ENCODE measurements around the gene CAMK1D. TPM values are rescaled to one million over a fixed set of nuclear protein-coding genes. Genes with fewer than 3 reads are reported as not detected.

The CAMK1D gene
- total RNA-seq, 2 experiments from 2014 or later = 2.4 to 2.8 TPM

- Mint-ChIP-seq H3K36me3 (no peaks in the 10 kb centered on the region), H3K27me3 (no peaks in the 10 kb centered on the region), H3K27ac (no peak overlapping the region), H3K9me3 (ENCODE audit: low read depth) (no peaks in the 10 kb centered on the region), H3K4me1 (peaks cover 30% of the 10 kb centered on the region), H3K4me3 (no peak overlapping the region)
- DNase-seq = peak; percentile 22
- CTCF ChIA-PET = no interaction called here
- no peak for ATAC-seq
Measured at GRCh38 chr10:12512332-12513002, 163.1 kb downstream of the CAMK1D start.

GRCh38 chr10:12513003-12513365 lies 163.6 kb downstream of the CAMK1D start:
- H3K36me3 Mint-ChIP-seq = no peaks in the 10 kb centered on the region
- DNase-seq (peak; percentile 27), ATAC-seq (no peak)
- no peak overlapping the region for H3K27ac Mint-ChIP-seq
- H3K27me3 Mint-ChIP-seq = no peaks in the 10 kb centered on the region
- CTCF ChIA-PET = no interaction called here
- H3K9me3 Mint-ChIP-seq (ENCODE audit: low read depth) = no peaks in the 10 kb centered on the region
- peaks cover 24% of the 10 kb centered on the region for H3K4me1 Mint-ChIP-seq
- H3K4me3 Mint-ChIP-seq = no peak overlapping the region

- ATAC-seq = no peak
- no peaks in the 10 kb centered on the region for H3K9me3 Mint-ChIP-seq (ENCODE audit: low read depth)
- CTCF ChIA-PET = no interaction called here
- H3K4me1 Mint-ChIP-seq = peaks cover 18% of the 10 kb centered on the region
- H3K27me3 Mint-ChIP-seq = no peaks in the 10 kb centered on the region
- peak; percentile 38 for DNase-seq
- H3K4me3 Mint-ChIP-seq = no peak overlapping the region
- H3K36me3 Mint-ChIP-seq = no peaks in the 10 kb centered on the region
- H3K27ac Mint-ChIP-seq = no peak overlapping the region
Measured at GRCh38 chr10:12513775-12514673, 164.7 kb downstream of the CAMK1D start.

- CTCF ChIA-PET = no interaction called here
- Mint-ChIP-seq H3K36me3 (peaks cover 2% of the 10 kb centered on the region), H3K9me3 (ENCODE audit: low read depth) (no peaks in the 10 kb centered on the region), H3K27me3 (no peaks in the 10 kb centered on the region), H3K4me3 (no peak overlapping the region), H3K4me1 (peaks cover 7% of the 10 kb centered on the region), H3K27ac (no peak overlapping the region)
- no peak for ATAC-seq
- no peak for DNase-seq
Measured at GRCh38 chr10:12518024-12518423, 168.7 kb downstream of the CAMK1D start.

- no peak for DNase-seq
- Mint-ChIP-seq H3K9me3 (ENCODE audit: low read depth) (peaks cover 4% of the 10 kb centered on the region), H3K4me1 (no peaks in the 10 kb centered on the region), H3K27ac (no peak overlapping the region), H3K27me3 (no peaks in the 10 kb centered on the region), H3K36me3 (peaks cover 7% of the 10 kb centered on the region), H3K4me3 (no peak overlapping the region)
- no peak for ATAC-seq
- CTCF ChIA-PET = no interaction called here
Measured at GRCh38 chr10:12521423-12521822, 172.1 kb downstream of the CAMK1D start.

- no peak for DNase-seq
- peaks cover 4% of the 10 kb centered on the region for H3K9me3 Mint-ChIP-seq (ENCODE audit: low read depth)
- no peak overlapping the region for H3K4me3 Mint-ChIP-seq
- peaks cover 7% of the 10 kb centered on the region for H3K36me3 Mint-ChIP-seq
- no peak for ATAC-seq
- CTCF ChIA-PET = no interaction called here
- no peaks in the 10 kb centered on the region for H3K4me1 Mint-ChIP-seq
- H3K27me3 Mint-ChIP-seq = no peaks in the 10 kb centered on the region
- H3K27ac Mint-ChIP-seq = no peak overlapping the region
Measured at GRCh38 chr10:12526311-12526710, 177.0 kb downstream of the CAMK1D start.

GRCh38 chr10:12529976-12530375 lies 180.6 kb downstream of the CAMK1D start:
- CTCF ChIA-PET = interaction anchor here (1.1 kb wide), 1 partner anchor 11 kb away, joined by 4 read pairs; no protein-coding TSS in a partner anchor
- no peak for DNase-seq
- Mint-ChIP-seq H3K4me1 (peaks cover 5% of the 10 kb centered on the region), H3K4me3 (no peak overlapping the region), H3K36me3 (peaks cover 3% of the 10 kb centered on the region), H3K27ac (no peak overlapping the region), H3K9me3 (ENCODE audit: low read depth) (peaks cover 3% of the 10 kb centered on the region), H3K27me3 (no peaks in the 10 kb centered on the region)
- ATAC-seq = no peak

GRCh38 chr10:12531305-12532220 lies 182.2 kb downstream of the CAMK1D start:
- Mint-ChIP-seq H3K4me3 (no peak overlapping the region), H3K36me3 (no peaks in the 10 kb centered on the region), H3K4me1 (peaks cover 9% of the 10 kb centered on the region), H3K9me3 (ENCODE audit: low read depth) (no peaks in the 10 kb centered on the region), H3K27ac (no peak overlapping the region), H3K27me3 (no peaks in the 10 kb centered on the region)
- ATAC-seq (no peak), DNase-seq (no peak)
- CTCF ChIA-PET = no interaction called here

GRCh38 chr10:12533151-12533550 lies 183.8 kb downstream of the CAMK1D start:
- no peaks in the 10 kb centered on the region for H3K36me3 Mint-ChIP-seq
- no peak overlapping the region for H3K27ac Mint-ChIP-seq
- peaks cover 9% of the 10 kb centered on the region for H3K4me1 Mint-ChIP-seq
- CTCF ChIA-PET = no interaction called here
- H3K27me3 Mint-ChIP-seq = no peaks in the 10 kb centered on the region
- DNase-seq (no peak), ATAC-seq (no peak)
- no peaks in the 10 kb centered on the region for H3K9me3 Mint-ChIP-seq (ENCODE audit: low read depth)
- no peak overlapping the region for H3K4me3 Mint-ChIP-seq

GRCh38 chr10:12533723-12534122 lies 184.4 kb downstream of the CAMK1D start:
- DNase-seq (no peak), ATAC-seq (no peak)
- Mint-ChIP-seq H3K9me3 (ENCODE audit: low read depth) (no peaks in the 10 kb centered on the region), H3K4me1 (peaks cover 9% of the 10 kb centered on the region), H3K27me3 (no peaks in the 10 kb centered on the region), H3K27ac (no peak overlapping the region), H3K36me3 (no peaks in the 10 kb centered on the region), H3K4me3 (no peak overlapping the region)
- CTCF ChIA-PET = no interaction called here

- no peak for DNase-seq
- peaks cover 9% of the 10 kb centered on the region for H3K4me1 Mint-ChIP-seq
- H3K9me3 Mint-ChIP-seq (ENCODE audit: low read depth) = no peaks in the 10 kb centered on the region
- no peaks in the 10 kb centered on the region for H3K27me3 Mint-ChIP-seq
- H3K36me3 Mint-ChIP-seq = no peaks in the 10 kb centered on the region
- H3K27ac Mint-ChIP-seq = no peak overlapping the region
- no peak overlapping the region for H3K4me3 Mint-ChIP-seq
- CTCF ChIA-PET = interaction anchor here (1.3 kb wide), 1 partner anchor 140 kb away, joined by 3 read pairs; no protein-coding TSS in a partner anchor
- no peak for ATAC-seq
Measured at GRCh38 chr10:12534824-12535223, 185.5 kb downstream of the CAMK1D start.

GRCh38 chr10:12535656-12536055 lies 186.3 kb downstream of the CAMK1D start:
- H3K4me1 Mint-ChIP-seq = peaks cover 11% of the 10 kb centered on the region
- no peaks in the 10 kb centered on the region for H3K9me3 Mint-ChIP-seq (ENCODE audit: low read depth)
- no peak overlapping the region for H3K4me3 Mint-ChIP-seq
- ATAC-seq (no peak), DNase-seq (no peak)
- H3K27me3 Mint-ChIP-seq = no peaks in the 10 kb centered on the region
- CTCF ChIA-PET = no interaction called here
- no peaks in the 10 kb centered on the region for H3K36me3 Mint-ChIP-seq
- no peak overlapping the region for H3K27ac Mint-ChIP-seq

GRCh38 chr10:12538491-12538995 lies 189.2 kb downstream of the CAMK1D start:
- H3K27ac Mint-ChIP-seq = no peak overlapping the region
- CTCF ChIA-PET = no interaction called here

More at GRCh38 chr10:12538491-12538995, 189.2 kb downstream of the CAMK1D start:
- ATAC-seq = no peak
- Mint-ChIP-seq H3K4me1 (peaks cover 11% of the 10 kb centered on the region), H3K36me3 (no peaks in the 10 kb centered on the region), H3K9me3 (ENCODE audit: low read depth) (no peaks in the 10 kb centered on the region), H3K4me3 (no peak overlapping the region), H3K27me3 (no peaks in the 10 kb centered on the region)
- DNase-seq = no peak
